ENCODE results near the gene IL4I1. TPM values are rescaled to one million over a fixed set of nuclear protein-coding genes. Genes with fewer than 3 reads are reported as not detected.

The IL4I1 gene
- total and polyA plus RNA-seq, 2 of the 4 experiments (the other 2 are of a cell fraction), result 0.31 to 0.36 TPM

DNA sequence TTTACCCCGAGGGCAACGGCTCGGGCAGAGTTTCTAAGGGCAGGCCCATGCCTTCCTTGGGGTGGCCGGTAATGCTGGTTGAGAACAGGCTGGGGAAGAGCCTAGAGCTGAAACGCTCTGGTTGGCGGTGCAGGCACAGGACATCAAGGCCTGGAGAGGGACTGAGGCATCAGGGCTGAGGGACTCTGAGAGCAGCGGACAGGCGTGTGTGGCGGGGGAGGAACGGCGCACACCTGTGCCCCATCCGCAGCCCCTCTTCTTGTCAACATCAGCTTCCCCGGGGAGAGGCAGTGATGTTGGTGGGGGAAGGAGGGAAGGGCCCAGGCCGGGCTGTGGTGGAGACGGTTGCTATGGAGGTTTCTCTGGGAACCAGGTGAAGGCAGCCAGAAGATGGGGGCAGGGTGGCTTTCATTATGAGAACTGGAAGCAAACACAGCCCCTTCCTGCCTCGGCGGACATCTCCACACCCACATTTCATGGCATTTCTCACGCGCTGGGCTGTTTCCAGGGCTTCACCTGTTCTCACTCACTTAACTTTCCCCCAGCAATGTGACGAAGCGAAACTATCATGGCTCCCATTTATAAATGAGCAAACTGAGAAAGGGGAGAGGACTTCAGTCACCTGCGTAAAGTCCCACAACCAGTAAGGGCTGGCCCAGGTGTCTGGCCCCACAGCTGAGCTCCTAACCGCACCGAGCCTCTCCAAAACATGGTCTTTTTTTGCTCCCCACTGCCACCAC, 24.1 kb upstream of the IL4I1 start:
- Histone ChIP-seq H3K4me3 (ENCODE audit: insufficient read depth, low read depth, low read length) (no peak overlapping the region), H4K20me1 (ENCODE audit: insufficient read depth, low read length) (peaks cover 46% of the 10 kb centered on the region), H3K36me3 (ENCODE audit: control insufficient read depth, insufficient read depth, low read length) (peaks cover 31% of the 10 kb centered on the region), H3K4me2 (ENCODE audit: low read depth, low read length) (no peak overlapping the region), H3K27me3 (ENCODE audit: control insufficient read depth, insufficient read depth, low read length) (no peaks in the 10 kb centered on the region), H3K4me1 (ENCODE audit: control insufficient read depth, insufficient read depth, low read length) (peaks cover 13% of the 10 kb centered on the region), H2BK120ac (ENCODE audit: low read depth, low read length) (no peak overlapping the region), H2AFZ (replicated peaks; ENCODE audit: low read length, poor library complexity) (no peak overlapping the region), H2AK9ac (replicated peaks; ENCODE audit: low read depth, low read length, poor library complexity) (no peak overlapping the region), H2BK15ac (ENCODE audit: low read depth, low read length) (no peak overlapping the region), H2BK5ac (ENCODE audit: low read depth, low read length, poor library complexity, severe bottlenecking) (no peak overlapping the region), H3K14ac (replicated peaks; ENCODE audit: low read depth, low read length) (no peak overlapping the region), H4K8ac (ENCODE audit: low read depth in 2 of 2, low read length in 2 of 2) (no peak overlapping the region), H4K5ac (ENCODE audit: low read depth, low read length) (no peak overlapping the region), H3K9me3 (ENCODE audit: control insufficient read depth, insufficient read depth, low read length) (no peaks in the 10 kb centered on the region), H3K56ac (ENCODE audit: extremely low read depth, insufficient read depth, low read length) (no peak overlapping the region), H3K18ac (ENCODE audit: low read depth, low read length) (no peak overlapping the region), H3K23ac (ENCODE audit: low read depth, low read length) (no peak overlapping the region), H3K9ac (ENCODE audit: low read depth, low read length) (no peak overlapping the region), H3K79me1 (ENCODE audit: low read depth in 1 of 2, low read length in 2 of 2) (peaks cover 36 to 85% of the 10 kb centered on the region in 2 experiments), H4K91ac (ENCODE audit: insufficient read depth, low read depth, low read length) (no peak overlapping the region), H2AK5ac (ENCODE audit: low read depth, low read length) (no peak overlapping the region), H2BK20ac (ENCODE audit: low read depth, low read length) (no peak overlapping the region), H3K4ac (ENCODE audit: low read depth, low read length) (no peak overlapping the region), H3K27ac (ENCODE audit: insufficient read depth, low read length) (no peak overlapping the region), H3K9me1 (ENCODE audit: insufficient read depth, low read length) (peaks cover 15% of the 10 kb centered on the region)
- ATAC-seq (ENCODE audit: low read depth) (no peak), DNase-seq (no peak)
- WGBS, 2 experiments (ENCODE audit: extremely low coverage in 2 of 2, insufficient read length in 1 of 2), result 98% methylated on average over 7 of the region's 24 CpGs; no CpG with 5 or more reads in 1 of the 2 experiments
- ChIA-PET CTCF (no interaction called here), POLR2A (ENCODE audit: unreplicated experiment) (no interaction called here)
- in situ Hi-C loops (cut with MboI; ENCODE audit: low sequenced_read_pairs) (no loop called here), dilution Hi-C loops (cut with HindIII; ENCODE audit: low sequenced_read_pairs, unreplicated experiment) (no loop called here), intact Hi-C loops (cut with micrococcal nuclease) (no loop called here)
- no TSS peak for BruUV-seq (replicated peaks)
- TF ChIP-seq BHLHE40 (IDR thresholded peaks at IDR 0.05; ENCODE audit: low read depth, low read length) (no peak), FOS (IDR thresholded peaks at IDR 0.05; ENCODE audit: low read depth, low read length) (no peak), MAFK (IDR thresholded peaks at IDR 0.05; ENCODE audit: low read depth, low read length) (no peak)
- TF ChIP-seq, protein P1, sequence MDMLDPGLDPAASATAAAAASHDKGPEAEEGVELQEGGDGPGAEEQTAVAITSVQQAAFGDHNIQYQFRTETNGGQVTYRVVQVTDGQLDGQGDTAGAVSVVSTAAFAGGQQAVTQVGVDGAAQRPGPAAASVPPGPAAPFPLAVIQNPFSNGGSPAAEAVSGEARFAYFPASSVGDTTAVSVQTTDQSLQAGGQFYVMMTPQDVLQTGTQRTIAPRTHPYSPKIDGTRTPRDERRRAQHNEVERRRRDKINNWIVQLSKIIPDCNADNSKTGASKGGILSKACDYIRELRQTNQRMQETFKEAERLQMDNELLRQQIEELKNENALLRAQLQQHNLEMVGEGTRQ (IDR thresholded peaks at IDR 0.05; ENCODE audit: low read depth, low read length), result no peak
- TF ChIP-seq, protein P2, sequence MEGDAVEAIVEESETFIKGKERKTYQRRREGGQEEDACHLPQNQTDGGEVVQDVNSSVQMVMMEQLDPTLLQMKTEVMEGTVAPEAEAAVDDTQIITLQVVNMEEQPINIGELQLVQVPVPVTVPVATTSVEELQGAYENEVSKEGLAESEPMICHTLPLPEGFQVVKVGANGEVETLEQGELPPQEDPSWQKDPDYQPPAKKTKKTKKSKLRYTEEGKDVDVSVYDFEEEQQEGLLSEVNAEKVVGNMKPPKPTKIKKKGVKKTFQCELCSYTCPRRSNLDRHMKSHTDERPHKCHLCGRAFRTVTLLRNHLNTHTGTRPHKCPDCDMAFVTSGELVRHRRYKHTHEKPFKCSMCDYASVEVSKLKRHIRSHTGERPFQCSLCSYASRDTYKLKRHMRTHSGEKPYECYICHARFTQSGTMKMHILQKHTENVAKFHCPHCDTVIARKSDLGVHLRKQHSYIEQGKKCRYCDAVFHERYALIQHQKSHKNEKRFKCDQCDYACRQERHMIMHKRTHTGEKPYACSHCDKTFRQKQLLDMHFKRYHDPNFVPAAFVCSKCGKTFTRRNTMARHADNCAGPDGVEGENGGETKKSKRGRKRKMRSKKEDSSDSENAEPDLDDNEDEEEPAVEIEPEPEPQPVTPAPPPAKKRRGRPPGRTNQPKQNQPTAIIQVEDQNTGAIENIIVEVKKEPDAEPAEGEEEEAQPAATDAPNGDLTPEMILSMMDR (conservative IDR thresholded peaks at IDR 0.05; ENCODE audit: low read depth, low read length), result no peak
- TF ChIP-seq, protein P3, sequence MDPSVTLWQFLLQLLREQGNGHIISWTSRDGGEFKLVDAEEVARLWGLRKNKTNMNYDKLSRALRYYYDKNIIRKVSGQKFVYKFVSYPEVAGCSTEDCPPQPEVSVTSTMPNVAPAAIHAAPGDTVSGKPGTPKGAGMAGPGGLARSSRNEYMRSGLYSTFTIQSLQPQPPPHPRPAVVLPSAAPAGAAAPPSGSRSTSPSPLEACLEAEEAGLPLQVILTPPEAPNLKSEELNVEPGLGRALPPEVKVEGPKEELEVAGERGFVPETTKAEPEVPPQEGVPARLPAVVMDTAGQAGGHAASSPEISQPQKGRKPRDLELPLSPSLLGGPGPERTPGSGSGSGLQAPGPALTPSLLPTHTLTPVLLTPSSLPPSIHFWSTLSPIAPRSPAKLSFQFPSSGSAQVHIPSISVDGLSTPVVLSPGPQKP (IDR thresholded peaks at IDR 0.05; ENCODE audit: borderline replicate concordance, low read depth, low read length), result no peak
